Ascending aorta (tissue), 2 donors: ENCODE measurements around the gene PRRT4. TPM values are rescaled to one million over a fixed set of nuclear protein-coding genes. Genes with fewer than 3 reads are reported as not detected.
A peak's percentile ranks its signal among the peaks of the same experiment; 100 is the strongest.

ENCODE experiments used
- DNase-seq, 2 donors: peaks; one replicate each; pipeline ENCODE4 v3.0.0-alpha.2; 2019; ENCODE audit warnings: low spot score in 2 of 2
- H3K27ac ChIP-seq, 2 donors: fragments of 200-600 bp; sonication (generic); one replicate each; pipeline ENCODE4 v1.5.1; 2016 to 2017; ENCODE audit warnings: mild to moderate bottlenecking in 1 of 2
- H3K27me3 ChIP-seq: fragments of 200-600 bp; sonication (generic); one replicate; pipeline ENCODE4 v1.5.1; 2017
- H3K36me3 ChIP-seq, 2 donors: fragments of 200-600 bp; sonication (generic); one replicate each; pipeline ENCODE4 v1.5.1; 2016
- H3K4me1 ChIP-seq, 2 donors: fragments of 200-600 bp; sonication (generic); one replicate each; pipeline ENCODE4 v1.5.1; 2016 to 2017; ENCODE audit warnings: mild to moderate bottlenecking in 1 of 2
- H3K4me3 ChIP-seq, 2 donors: fragments of 200-600 bp; sonication (generic); one replicate each; pipeline ENCODE4 v1.5.1; 2016 to 2017; ENCODE audit warnings: mild to moderate bottlenecking in 1 of 2
- H3K9me3 ChIP-seq, 2 donors: fragments of 200-600 bp; sonication (generic); one replicate each; pipeline ENCODE4 v1.5.1; 2016
- CTCF ChIP-seq, 3 experiments: fragments of 200-600 bp in 2 of 3; fragments of 450-650 bp in 1 of 3; sonication (generic) in 2 of 3; IDR thresholded peaks; one replicate each; pipeline ENCODE4 v1.5.1; 2016 to 2019; ENCODE audit warnings: antibody characterized with exemption in 3 of 3, mild to moderate bottlenecking in 1 of 3, moderate library complexity in 1 of 3
- intact Hi-C: fragments of 100-400 bp; cut with DNase I; formaldehyde crosslinking; loops from one replicate; pipeline ENCODE4 v1.15.1; 2023
- total RNA-seq: library from RNA; depleted of rRNA; stranded (reverse); fragments of >200 nt; gene quantifications from one replicate; pipeline ENCODE4 v1.1.0, GENCODE V29; 2016

Gene PRRT4
- total RNA-seq, 1 donor from 2014 or later: 7.6 TPM

- no peaks in the 10 kb centered on the region for H3K36me3 ChIP-seq
- no peak for DNase-seq
- H3K4me3 ChIP-seq: no peak overlapping the region
- no peak overlapping the region for H3K27ac ChIP-seq
- no peaks in the 10 kb centered on the region for H3K27me3 ChIP-seq
- H3K9me3 ChIP-seq: no peaks in the 10 kb centered on the region
- intact Hi-C loops: no loop called here
- peaks cover 0 to 13% of the 10 kb centered on the region in 2 donors for H3K4me1 ChIP-seq
- no peak for TF ChIP-seq CTCF (IDR thresholded peaks at IDR 0.05)
Observed at GRCh38 chr7:128362670-128363069, 1.2 kb upstream of the PRRT4 start.

GRCh38 chr7:128360359-128360678 lies 1.2 kb downstream of the PRRT4 start:
- no peak for DNase-seq
- Histone ChIP-seq H3K27ac (no peak overlapping the region), H3K4me1 (peaks cover 0 to 13% of the 10 kb centered on the region in 2 donors), H3K9me3 (no peaks in the 10 kb centered on the region), H3K36me3 (no peaks in the 10 kb centered on the region), H3K4me3 (peak overlapping the region; percentile 63 to 65), H3K27me3 (no peaks in the 10 kb centered on the region)
- no peak for TF ChIP-seq CTCF (IDR thresholded peaks at IDR 0.05)
- intact Hi-C loops: no loop called here

- Histone ChIP-seq H3K36me3 (no peaks in the 10 kb centered on the region), H3K4me1 (peaks cover 0 to 13% of the 10 kb centered on the region in 2 donors), H3K27me3 (no peaks in the 10 kb centered on the region), H3K4me3 (no peak overlapping the region), H3K27ac (no peak overlapping the region), H3K9me3 (no peaks in the 10 kb centered on the region)
- intact Hi-C loops: no loop called here
- no peak for TF ChIP-seq CTCF (IDR thresholded peaks at IDR 0.05)
- no peak for DNase-seq
Observed at GRCh38 chr7:128359939-128360338, 1.6 kb downstream of the PRRT4 start.

- Histone ChIP-seq H3K4me1 (peaks cover 0 to 13% of the 10 kb centered on the region in 2 donors), H3K36me3 (no peaks in the 10 kb centered on the region), H3K9me3 (no peaks in the 10 kb centered on the region), H3K27ac (no peak overlapping the region), H3K4me3 (no peak overlapping the region), H3K27me3 (no peaks in the 10 kb centered on the region)
- TF ChIP-seq CTCF (IDR thresholded peaks at IDR 0.05): no peak
- DNase-seq: no peak
- intact Hi-C loops: no loop called here
Observed at GRCh38 chr7:128359336-128359735, 2.2 kb downstream of the PRRT4 start.

GRCh38 chr7:128358233-128358632 lies 3.3 kb downstream of the PRRT4 start:
- H3K9me3 ChIP-seq: no peaks in the 10 kb centered on the region
- peaks cover 0 to 13% of the 10 kb centered on the region in 2 donors for H3K4me1 ChIP-seq
- intact Hi-C loops: no loop called here
- no peak overlapping the region for H3K4me3 ChIP-seq
- no peak for TF ChIP-seq CTCF (IDR thresholded peaks at IDR 0.05)
- no peak overlapping the region for H3K27ac ChIP-seq
- DNase-seq: no peak
- H3K27me3 ChIP-seq: no peaks in the 10 kb centered on the region
- H3K36me3 ChIP-seq: no peaks in the 10 kb centered on the region

- intact Hi-C loops: no loop called here
- Histone ChIP-seq H3K4me3 (no peak overlapping the region), H3K9me3 (no peaks in the 10 kb centered on the region), H3K27me3 (no peaks in the 10 kb centered on the region), H3K27ac (no peak overlapping the region), H3K4me1 (peaks cover 2 to 18% of the 10 kb centered on the region in 2 donors), H3K36me3 (no peaks in the 10 kb centered on the region)
- no peak for DNase-seq
- no peak for TF ChIP-seq CTCF (IDR thresholded peaks at IDR 0.05)
Observed at GRCh38 chr7:128357217-128357613, 4.3 kb downstream of the PRRT4 start.
